ENCODE data around the gene NOC4L. TPM values are rescaled to one million over a fixed set of nuclear protein-coding genes. Genes with fewer than 3 reads are reported as not detected.

The NOC4L gene
- total RNA-seq, 2 experiments from 2014 or later = 31.0 to 47.6 TPM

DNA sequence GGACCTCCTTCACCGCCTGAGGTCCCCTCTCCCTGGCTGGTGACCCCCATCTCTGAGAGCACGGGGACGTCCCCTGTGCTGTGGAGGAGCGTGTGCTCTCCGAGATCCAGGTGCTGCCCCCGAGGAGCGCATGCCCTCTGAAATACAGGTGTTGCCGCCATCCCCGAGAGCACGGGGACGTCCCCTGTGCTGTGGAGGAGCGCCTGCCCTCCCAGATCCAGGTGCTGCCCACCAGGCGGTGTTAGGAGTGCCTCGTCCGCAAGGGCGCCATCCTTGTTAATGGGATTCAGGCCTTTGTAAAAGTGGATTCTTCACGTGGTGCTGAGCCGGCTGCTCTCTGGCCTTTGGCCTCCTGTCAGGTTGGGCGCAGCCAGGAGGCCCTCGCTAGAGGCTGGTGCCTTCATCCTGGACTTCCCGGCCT is 10.1 kb downstream of the NOC4L start:
- intact Hi-C loops (cut with micrococcal nuclease; ENCODE audit: unreplicated experiment) = loop anchor here (1.0 kb wide), 1 partner anchor 65 kb away; no protein-coding TSS in a partner anchor
- Histone ChIP-seq H3K9me2 (ENCODE audit: insufficient read depth, low read length) (no peaks in the 10 kb centered on the region), H3K27ac (ENCODE audit: low read depth, low read length, poor library complexity, severe bottlenecking) (no peak overlapping the region), H3K4me3 (ENCODE audit: low read depth, low read length, poor library complexity, severe bottlenecking) (no peak overlapping the region), H2AFZ (ENCODE audit: low read length) (no peak overlapping the region), H3K4me2 (ENCODE audit: low read length) (no peak overlapping the region), H3K9me3 (ENCODE audit: low read length) (peaks cover 24% of the 10 kb centered on the region), H3K4me1 (ENCODE audit: insufficient read depth, low read length, poor library complexity, severe bottlenecking) (no peaks in the 10 kb centered on the region), H3K79me2 (ENCODE audit: insufficient read depth, low read depth, low read length) (no peaks in the 10 kb centered on the region), H3K36me3 (ENCODE audit: insufficient read depth, low read length) (peaks cover 67% of the 10 kb centered on the region), H4K20me1 (ENCODE audit: insufficient read depth, low read length) (no peaks in the 10 kb centered on the region)
- no TSS peak for BruUV-seq (replicated peaks)
- no peak for DNase-seq (ENCODE audit: low spot score)
- ChIA-PET CTCF (ENCODE audit: unreplicated experiment) (interaction anchor here (1.0 kb wide), 1 partner anchor 259 kb away, joined by 5 read pairs; no protein-coding TSS in a partner anchor), POLR2A (no interaction called here)
- no peak for TF ChIP-seq EZH2phosphoT487 (IDR thresholded peaks at IDR 0.05; ENCODE audit: borderline replicate concordance, low read depth, low read length)
- TF ChIP-seq, protein P1, sequence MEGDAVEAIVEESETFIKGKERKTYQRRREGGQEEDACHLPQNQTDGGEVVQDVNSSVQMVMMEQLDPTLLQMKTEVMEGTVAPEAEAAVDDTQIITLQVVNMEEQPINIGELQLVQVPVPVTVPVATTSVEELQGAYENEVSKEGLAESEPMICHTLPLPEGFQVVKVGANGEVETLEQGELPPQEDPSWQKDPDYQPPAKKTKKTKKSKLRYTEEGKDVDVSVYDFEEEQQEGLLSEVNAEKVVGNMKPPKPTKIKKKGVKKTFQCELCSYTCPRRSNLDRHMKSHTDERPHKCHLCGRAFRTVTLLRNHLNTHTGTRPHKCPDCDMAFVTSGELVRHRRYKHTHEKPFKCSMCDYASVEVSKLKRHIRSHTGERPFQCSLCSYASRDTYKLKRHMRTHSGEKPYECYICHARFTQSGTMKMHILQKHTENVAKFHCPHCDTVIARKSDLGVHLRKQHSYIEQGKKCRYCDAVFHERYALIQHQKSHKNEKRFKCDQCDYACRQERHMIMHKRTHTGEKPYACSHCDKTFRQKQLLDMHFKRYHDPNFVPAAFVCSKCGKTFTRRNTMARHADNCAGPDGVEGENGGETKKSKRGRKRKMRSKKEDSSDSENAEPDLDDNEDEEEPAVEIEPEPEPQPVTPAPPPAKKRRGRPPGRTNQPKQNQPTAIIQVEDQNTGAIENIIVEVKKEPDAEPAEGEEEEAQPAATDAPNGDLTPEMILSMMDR (conservative IDR thresholded peaks at IDR 0.05; ENCODE audit: low read length) = no peak

DNA sequence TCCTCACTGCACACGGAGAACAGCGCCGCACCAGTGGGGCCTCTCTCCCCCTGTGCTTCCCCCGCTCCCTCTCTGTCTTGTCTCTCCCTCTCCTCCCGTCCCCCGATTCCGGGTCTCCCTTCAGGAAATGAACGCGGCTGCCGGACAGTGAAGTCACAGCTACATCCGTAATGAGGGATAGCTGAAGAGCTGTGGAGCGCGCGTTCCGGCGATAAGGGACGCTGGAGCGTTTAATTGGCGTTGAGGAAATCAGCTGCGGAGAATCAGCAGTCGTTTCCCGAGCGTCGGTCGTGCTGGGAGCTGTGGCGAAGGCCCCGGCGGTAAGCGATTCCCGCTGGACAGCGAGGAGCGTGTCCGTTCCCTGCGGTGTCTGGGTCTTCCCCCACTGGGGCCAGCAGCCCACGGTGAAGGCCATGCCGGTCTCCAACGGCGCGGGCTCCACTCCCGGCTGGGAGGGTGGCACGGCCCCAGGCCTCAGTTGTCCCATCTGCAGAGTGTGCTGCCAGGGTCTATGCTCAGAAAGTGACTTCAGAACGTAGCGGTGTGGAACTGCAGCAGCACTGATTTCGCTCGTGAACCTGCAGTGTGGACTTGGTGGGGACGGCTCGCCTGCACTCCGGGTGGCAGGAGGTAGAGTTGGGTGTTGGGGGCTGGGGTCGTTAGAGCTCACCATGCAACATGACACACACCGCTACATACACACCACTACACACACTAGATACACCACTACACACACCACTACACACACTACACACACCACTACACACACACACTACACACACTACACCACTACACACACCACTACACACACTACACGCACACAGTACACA is 10.9 kb downstream of the NOC4L start:
- ChIA-PET CTCF (ENCODE audit: unreplicated experiment) (no interaction called here), POLR2A (no interaction called here)
- Histone ChIP-seq H3K79me2 (ENCODE audit: insufficient read depth, low read depth, low read length) (no peaks in the 10 kb centered on the region), H3K27ac (ENCODE audit: low read depth, low read length, poor library complexity, severe bottlenecking) (no peak overlapping the region), H3K4me1 (ENCODE audit: insufficient read depth, low read length, poor library complexity, severe bottlenecking) (no peaks in the 10 kb centered on the region), H3K9me2 (ENCODE audit: insufficient read depth, low read length) (no peaks in the 10 kb centered on the region), H2AFZ (ENCODE audit: low read length) (no peak overlapping the region), H3K4me3 (ENCODE audit: low read depth, low read length, poor library complexity, severe bottlenecking) (no peak overlapping the region), H3K4me2 (ENCODE audit: low read length) (no peak overlapping the region), H4K20me1 (ENCODE audit: insufficient read depth, low read length) (no peaks in the 10 kb centered on the region), H3K36me3 (ENCODE audit: insufficient read depth, low read length) (peaks cover 67% of the 10 kb centered on the region), H3K9me3 (ENCODE audit: low read length) (peaks cover 24% of the 10 kb centered on the region)
- intact Hi-C loops (cut with micrococcal nuclease; ENCODE audit: unreplicated experiment) = loop anchor here (1.0 kb wide), 1 partner anchor 64 kb away; no protein-coding TSS in a partner anchor
- TF ChIP-seq, protein P1 (conservative IDR thresholded peaks at IDR 0.05; ENCODE audit: low read length) = no peak
- no TSS peak for BruUV-seq (replicated peaks)
- no peak for DNase-seq (ENCODE audit: low spot score)
